ENCODE data around the gene SMYD3.

GRCh38 chr1:246113555-246114095, 393.5 kb downstream of the SMYD3 start:
- no peak for TF ChIP-seq INSM2 (tag by site-specific recombination; IDR thresholded peaks at IDR 0.05)
- TF ChIP-seq ZNF19 (tag by site-specific recombination; IDR thresholded peaks at IDR 0.05; ENCODE audit: low read depth) = no peak
- no peak for TF ChIP-seq ZNF610 (tag by site-specific recombination; IDR thresholded peaks at IDR 0.05; ENCODE audit: borderline replicate concordance)
- no peak for TF ChIP-seq KLF9 (tag by site-specific recombination; IDR thresholded peaks at IDR 0.05; ENCODE audit: low read depth)
- TF ChIP-seq ZNF473 (tag by site-specific recombination; IDR thresholded peaks at IDR 0.05) = no peak
- TF ChIP-seq, protein P1, sequence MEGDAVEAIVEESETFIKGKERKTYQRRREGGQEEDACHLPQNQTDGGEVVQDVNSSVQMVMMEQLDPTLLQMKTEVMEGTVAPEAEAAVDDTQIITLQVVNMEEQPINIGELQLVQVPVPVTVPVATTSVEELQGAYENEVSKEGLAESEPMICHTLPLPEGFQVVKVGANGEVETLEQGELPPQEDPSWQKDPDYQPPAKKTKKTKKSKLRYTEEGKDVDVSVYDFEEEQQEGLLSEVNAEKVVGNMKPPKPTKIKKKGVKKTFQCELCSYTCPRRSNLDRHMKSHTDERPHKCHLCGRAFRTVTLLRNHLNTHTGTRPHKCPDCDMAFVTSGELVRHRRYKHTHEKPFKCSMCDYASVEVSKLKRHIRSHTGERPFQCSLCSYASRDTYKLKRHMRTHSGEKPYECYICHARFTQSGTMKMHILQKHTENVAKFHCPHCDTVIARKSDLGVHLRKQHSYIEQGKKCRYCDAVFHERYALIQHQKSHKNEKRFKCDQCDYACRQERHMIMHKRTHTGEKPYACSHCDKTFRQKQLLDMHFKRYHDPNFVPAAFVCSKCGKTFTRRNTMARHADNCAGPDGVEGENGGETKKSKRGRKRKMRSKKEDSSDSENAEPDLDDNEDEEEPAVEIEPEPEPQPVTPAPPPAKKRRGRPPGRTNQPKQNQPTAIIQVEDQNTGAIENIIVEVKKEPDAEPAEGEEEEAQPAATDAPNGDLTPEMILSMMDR (tag by site-specific recombination; IDR thresholded peaks at IDR 0.05) = no peak
- TF ChIP-seq ZNF24 (tag by site-specific recombination; IDR thresholded peaks at IDR 0.05) = no peak
- TF ChIP-seq ZFHX2 (tag by site-specific recombination; conservative IDR thresholded peaks at IDR 0.05) = no peak
- TF ChIP-seq ZNF311 (tag by site-specific recombination; IDR thresholded peaks at IDR 0.05; ENCODE audit: borderline replicate concordance) = no peak
- no peak for TF ChIP-seq ZNF624 (tag by site-specific recombination; IDR thresholded peaks at IDR 0.05)
- TF ChIP-seq TCF7L2 (IDR thresholded peaks at IDR 0.05; ENCODE audit: borderline replicate concordance, low read depth, low read length) = no peak
- TF ChIP-seq ZNF548 (tag by site-specific recombination; IDR thresholded peaks at IDR 0.05) = no peak
- no peak for TF ChIP-seq ZNF449 (tag by site-specific recombination; IDR thresholded peaks at IDR 0.05)
